Fibroblast of lung (primary cell): Measurements from ENCODE around the gene SGSM2. TPM values are rescaled to one million over a fixed set of nuclear protein-coding genes. Genes with fewer than 3 reads are reported as not detected.

Experiments
- DNase-seq, 2 donors: peaks; one replicate each; pipeline versions ENCODE4 v3.0.0 to v3.0.0-alpha.2; 2010; ENCODE audit warnings: low read depth in 2 of 2
- H2AFZ ChIP-seq: 2 replicates; pipeline ENCODE4 v1.5.1; 2012; ENCODE audit warnings: low read length, control low read depth, inconsistent platforms
- H3K27ac ChIP-seq: 2 replicates; pipeline ENCODE4 v1.5.1; 2011; ENCODE audit warnings: low read length, control low read depth; ENCODE audit not compliant: insufficient read depth
- H3K27me3 ChIP-seq: 2 replicates; pipeline ENCODE4 v1.5.1; 2011; ENCODE audit warnings: mild to moderate bottlenecking, low read length; ENCODE audit not compliant: control insufficient read depth, insufficient read depth
- H3K36me3 ChIP-seq: 2 replicates; pipeline ENCODE4 v1.5.1; 2011; ENCODE audit warnings: low read length; ENCODE audit not compliant: control insufficient read depth, insufficient read depth
- H3K4me1 ChIP-seq: 2 replicates; pipeline ENCODE4 v1.5.1; 2011; ENCODE audit warnings: low read length; ENCODE audit not compliant: control insufficient read depth, insufficient read depth; ENCODE audit errors: extremely low read depth
- H3K4me2 ChIP-seq: 2 replicates; pipeline ENCODE4 v1.5.1; 2011; ENCODE audit warnings: low read length, control low read depth; ENCODE audit not compliant: insufficient read depth; ENCODE audit errors: extremely low read depth
- H3K4me3 ChIP-seq, 4 experiments: fragments of 200-600 bp in 1 of 4; sonication (generic) in 1 of 4; replicated peaks in 1 of 4; 2 replicates each; pipeline ENCODE4 v1.5.1; 2011 to 2016; ENCODE audit warnings: low read length in 4 of 4, low read depth in 3 of 4, mild to moderate bottlenecking in 3 of 4, control low read depth in 2 of 4, inconsistent platforms in 1 of 4, mixed read lengths in 1 of 4; ENCODE audit not compliant: insufficient read depth in 1 of 4; ENCODE audit errors: control extremely low read depth in 1 of 4
- H3K79me2 ChIP-seq: 2 replicates; pipeline ENCODE4 v1.5.1; 2012; ENCODE audit warnings: mild to moderate bottlenecking, low read length, inconsistent platforms; ENCODE audit not compliant: control insufficient read depth, insufficient read depth
- H3K9ac ChIP-seq: 2 replicates; pipeline ENCODE4 v1.5.1; 2011; ENCODE audit warnings: mild to moderate bottlenecking, low read length, control low read depth; ENCODE audit not compliant: insufficient read depth
- H3K9me3 ChIP-seq: 2 replicates; pipeline ENCODE4 v1.5.1; 2012; ENCODE audit warnings: low read depth, low read length; ENCODE audit not compliant: control insufficient read depth, insufficient read depth
- H4K20me1 ChIP-seq: 2 replicates; pipeline ENCODE4 v1.5.1; 2011; ENCODE audit warnings: low read length; ENCODE audit not compliant: control insufficient read depth, insufficient read depth; ENCODE audit errors: extremely low read depth
- CTCF ChIP-seq, 2 donors: IDR thresholded peaks in 1 of 2; conservative IDR thresholded peaks in 1 of 2; 1 replicate in 1 of 2; 2 replicates in 1 of 2; pipeline ENCODE4 v1.5.1; 2011 to 2012; ENCODE audit warnings: low read length in 2 of 2, control low read depth in 1 of 2, inconsistent platforms in 1 of 2, low read depth in 1 of 2, mild to moderate bottlenecking in 1 of 2
- EZH2 ChIP-seq: IDR thresholded peaks from 2 replicates; pipeline ENCODE4 v1.5.1; 2012; ENCODE audit warnings: low read length, control low read depth, mild to moderate bottlenecking; ENCODE audit errors: missing control alignments
- polyA plus RNA-seq, 2 donors: library from polyadenylated mRNA; depleted of rRNA in 1 of 2; stranded (reverse) in 1 of 2; unstranded in 1 of 2; fragments of >200 nt; gene quantifications; 2 replicates each; pipeline ENCODE4 v1.2.1, GENCODE V29; 2011 to 2012; ENCODE audit warnings: missing spikeins in 1 of 2
- total RNA-seq: library from RNA; depleted of rRNA; stranded (reverse); fragments of >200 nt; gene quantifications from 2 replicates; pipeline ENCODE4 v1.2.1, GENCODE V29; 2014

Gene SGSM2
- total and polyA plus RNA-seq, 2 donors (not counting 1 experiment from before 2014, with no cell fraction given): 23.4 to 31.5 TPM

- Histone ChIP-seq H3K36me3 (peaks cover 10% of the 10 kb centered on the region), H3K4me1 (no peaks in the 10 kb centered on the region), H3K27me3 (no peaks in the 10 kb centered on the region), H3K79me2 (no peaks in the 10 kb centered on the region), H3K4me2 (no peak overlapping the region), H2AFZ (no peak overlapping the region), H3K9ac (no peak overlapping the region), H3K4me3 (no peak overlapping the region), H3K27ac (no peak overlapping the region), H3K9me3 (no peaks in the 10 kb centered on the region), H4K20me1 (no peaks in the 10 kb centered on the region)
- TF ChIP-seq EZH2: no peak
- no peak for TF ChIP-seq CTCF (conservative IDR thresholded peaks at IDR 0.05 in 1 of 2, IDR thresholded peaks at IDR 0.05 in 1 of 2; ENCODE audit: low read depth in 1 of 2, low read length in 2 of 2)
- DNase-seq: no peak
Observed at GRCh38 chr17:2372681-2373080, 35.4 kb downstream of the SGSM2 start.

DNA sequence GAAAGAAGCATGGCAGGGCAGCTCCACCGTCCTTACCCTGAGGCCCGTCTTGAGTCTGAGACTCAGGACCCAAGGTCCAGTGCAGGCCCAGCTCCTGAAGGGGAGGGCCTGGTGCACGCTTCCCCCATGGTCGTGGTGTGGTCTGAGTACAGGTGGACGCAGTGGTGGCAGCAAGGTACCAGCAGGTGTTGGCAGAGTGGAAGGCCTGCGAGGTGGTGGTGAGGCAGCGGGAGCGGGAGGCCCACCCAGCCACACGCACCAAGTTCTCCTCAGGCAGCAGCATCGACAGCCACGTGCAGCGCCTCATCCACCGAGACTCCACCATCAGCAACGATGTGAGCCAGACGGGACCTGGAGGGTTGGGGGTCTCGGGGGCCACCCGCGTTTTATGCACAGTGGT lies 35.9 kb downstream of the SGSM2 start:
- no peaks in the 10 kb centered on the region for H3K27me3 ChIP-seq
- no peak overlapping the region for H3K4me2 ChIP-seq
- no peaks in the 10 kb centered on the region for H4K20me1 ChIP-seq
- DNase-seq: no peak
- H3K27ac ChIP-seq: no peak overlapping the region
- peaks cover 10% of the 10 kb centered on the region for H3K36me3 ChIP-seq
- H3K79me2 ChIP-seq: no peaks in the 10 kb centered on the region
- no peak overlapping the region for H3K4me3 ChIP-seq
- no peak overlapping the region for H3K9ac ChIP-seq
- no peak overlapping the region for H2AFZ ChIP-seq
- H3K4me1 ChIP-seq: no peaks in the 10 kb centered on the region
- H3K9me3 ChIP-seq: no peaks in the 10 kb centered on the region
- no peak for TF ChIP-seq CTCF (conservative IDR thresholded peaks at IDR 0.05 in 1 of 2, IDR thresholded peaks at IDR 0.05 in 1 of 2; ENCODE audit: low read depth in 1 of 2, low read length in 2 of 2)

DNA sequence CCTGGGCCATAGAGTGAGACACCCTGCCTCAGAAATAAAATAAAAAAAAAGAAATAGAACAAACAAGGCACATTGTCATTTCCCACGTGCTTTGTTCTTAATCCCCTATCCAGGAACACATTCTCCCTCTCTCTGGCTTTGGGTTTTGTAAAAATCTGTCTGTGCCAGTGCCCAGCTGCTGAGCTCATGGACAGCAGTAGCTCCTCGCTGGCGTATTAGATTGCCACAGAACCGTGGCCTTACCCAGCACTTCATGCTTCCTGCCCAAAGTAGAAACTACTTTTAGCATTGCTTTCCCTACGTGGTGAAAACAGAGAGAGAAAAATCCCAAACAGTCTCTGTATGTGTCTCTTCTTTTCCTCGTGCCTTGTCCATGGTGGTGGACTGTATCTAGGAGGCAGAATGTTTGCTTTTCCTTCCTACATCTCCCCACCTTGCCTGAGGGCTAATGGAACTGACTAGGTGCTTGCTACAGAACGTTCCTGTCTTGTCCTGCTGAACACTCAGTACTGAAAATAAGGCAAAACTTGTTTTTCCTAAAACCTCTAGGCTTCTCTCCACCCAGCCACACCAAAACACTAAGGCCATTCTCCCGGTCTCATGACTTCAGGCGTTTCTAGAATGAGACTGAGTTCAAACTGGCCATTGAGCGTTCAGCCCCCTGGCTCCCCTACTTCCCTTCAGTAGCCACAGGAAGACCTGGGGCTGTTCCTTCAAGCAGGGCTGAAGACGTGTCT lies 37.4 kb downstream of the SGSM2 start:
- TF ChIP-seq EZH2: no peak
- no peak for TF ChIP-seq CTCF (conservative IDR thresholded peaks at IDR 0.05 in 1 of 2, IDR thresholded peaks at IDR 0.05 in 1 of 2; ENCODE audit: low read depth in 1 of 2, low read length in 2 of 2)
- DNase-seq: no peak
- Histone ChIP-seq H3K36me3 (peaks cover 17% of the 10 kb centered on the region), H3K4me3 (no peak overlapping the region), H2AFZ (no peak overlapping the region), H4K20me1 (no peaks in the 10 kb centered on the region), H3K9me3 (no peaks in the 10 kb centered on the region), H3K79me2 (no peaks in the 10 kb centered on the region), H3K4me1 (no peaks in the 10 kb centered on the region), H3K27me3 (no peaks in the 10 kb centered on the region), H3K27ac (no peak overlapping the region), H3K4me2 (no peak overlapping the region), H3K9ac (no peak overlapping the region)
